ENCODE data around the gene TSHZ2.
"Not testable (repeated sequence)": the region's sequence is repeated elsewhere in the genome, so short reads cannot be mapped to it uniquely, and the experiment has no call there.

Gene TSHZ2

GRCh38 chr20:53385941-53386767, 414.0 kb downstream of the TSHZ2 start:
- no peak for DNase-seq (ENCODE audit: low spot score)

DNA sequence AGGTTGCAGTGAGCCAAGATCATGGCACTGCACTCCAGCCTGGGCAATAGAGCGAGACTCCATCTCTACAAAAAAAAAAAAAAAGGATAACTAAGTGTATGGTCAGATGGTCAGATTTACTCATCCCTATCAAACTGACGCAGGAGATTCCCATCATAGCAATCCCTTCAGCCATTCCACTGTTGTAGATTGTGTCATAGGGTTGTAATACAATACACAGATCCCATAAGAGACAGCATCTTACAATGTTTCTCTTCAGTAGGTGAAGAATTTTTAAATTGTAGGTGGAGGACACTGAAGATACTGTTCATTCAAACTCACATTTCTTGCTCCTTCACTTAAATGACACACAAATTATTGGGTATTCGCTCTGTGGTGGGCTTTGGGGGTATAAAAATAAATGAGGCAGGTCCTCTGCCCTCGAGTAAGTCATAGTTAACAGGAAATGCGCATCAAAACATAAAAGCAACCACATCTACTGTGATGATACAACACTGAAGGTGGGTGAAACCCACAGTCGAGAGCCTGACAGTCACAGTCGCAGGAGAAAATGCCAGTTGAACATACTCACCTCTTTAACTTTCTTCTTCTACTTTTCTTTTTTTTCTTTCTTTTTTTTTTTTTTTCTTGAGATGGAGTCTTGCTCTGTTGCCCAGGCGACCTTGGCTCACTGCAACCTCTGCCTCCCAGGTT, 416.0 kb downstream of the TSHZ2 start:
- no peak for DNase-seq (ENCODE audit: low spot score)

GRCh38 chr20:53389516-53390300, 417.6 kb downstream of the TSHZ2 start:
- no peak for DNase-seq (ENCODE audit: low spot score)

GRCh38 chr20:53390770-53391169, 418.6 kb downstream of the TSHZ2 start:
- DNase-seq (ENCODE audit: low spot score): no peak

- DNase-seq (ENCODE audit: low spot score): no peak
Observed at GRCh38 chr20:53394433-53394832, 422.3 kb downstream of the TSHZ2 start.

- peak; percentile 46 for DNase-seq (ENCODE audit: low spot score)
Observed at GRCh38 chr20:53395188-53395923, 423.2 kb downstream of the TSHZ2 start.

DNA sequence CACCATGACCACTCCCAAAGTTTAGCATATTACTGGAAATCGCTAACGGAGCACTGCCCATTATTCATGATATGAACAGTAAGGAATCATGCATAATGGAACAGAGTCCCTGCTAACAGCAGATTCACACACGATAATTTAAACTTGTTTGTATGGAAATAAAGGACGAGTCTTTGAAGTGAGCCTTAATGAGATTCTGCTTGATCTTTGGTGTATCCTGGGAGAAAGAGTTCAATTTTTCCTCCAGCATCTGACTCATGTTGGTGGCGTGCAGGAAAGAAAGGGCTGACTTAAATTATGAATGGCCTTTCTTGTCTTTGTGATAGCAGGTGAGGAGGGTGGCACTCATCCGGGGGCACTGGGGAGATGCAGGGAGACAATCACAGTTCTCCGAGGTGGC, 426.9 kb downstream of the TSHZ2 start:
- no peak for DNase-seq (ENCODE audit: low spot score)

DNA sequence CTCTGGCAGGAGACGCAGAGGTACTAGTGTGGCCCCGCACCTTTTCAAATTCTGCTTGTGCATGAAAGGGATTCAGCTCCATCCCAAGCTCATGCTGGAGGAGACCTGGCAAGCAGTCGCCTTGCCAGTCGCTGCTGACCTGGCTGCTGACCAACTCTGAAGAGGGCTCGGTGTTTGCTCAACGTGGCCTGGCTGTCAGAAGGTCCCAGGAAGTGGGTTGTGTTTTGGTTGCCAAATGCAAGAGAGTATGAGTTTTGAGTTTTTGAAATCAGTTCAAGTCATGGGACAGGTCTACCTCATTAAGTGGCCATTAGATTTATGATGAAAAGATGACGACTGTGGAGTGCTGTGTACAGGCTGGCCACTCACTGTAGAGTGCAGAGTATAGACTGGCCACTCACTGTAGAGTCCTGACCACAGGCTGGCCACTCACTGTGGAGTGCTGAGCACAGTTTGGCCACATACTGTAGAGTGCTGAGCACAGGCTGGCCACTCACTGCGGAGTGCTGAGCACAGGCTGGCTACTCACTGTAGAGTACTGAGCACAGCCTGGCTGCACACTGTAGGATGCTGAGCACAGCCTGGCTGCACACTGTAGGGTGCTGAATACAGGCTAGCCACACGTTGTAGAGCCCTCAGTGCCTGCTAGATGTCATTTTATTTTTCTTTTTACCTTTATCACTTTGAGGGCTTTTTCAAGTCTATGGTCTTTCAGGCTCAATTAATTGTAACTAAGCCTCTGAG, 427.6 kb downstream of the TSHZ2 start:
- DNase-seq (ENCODE audit: low spot score): no peak

GRCh38 chr20:53402233-53403005, 430.3 kb downstream of the TSHZ2 start:
- DNase-seq (ENCODE audit: low spot score): no peak

- DNase-seq (ENCODE audit: low spot score): no peak
Observed at GRCh38 chr20:53403029-53403428, 430.9 kb downstream of the TSHZ2 start.

DNA sequence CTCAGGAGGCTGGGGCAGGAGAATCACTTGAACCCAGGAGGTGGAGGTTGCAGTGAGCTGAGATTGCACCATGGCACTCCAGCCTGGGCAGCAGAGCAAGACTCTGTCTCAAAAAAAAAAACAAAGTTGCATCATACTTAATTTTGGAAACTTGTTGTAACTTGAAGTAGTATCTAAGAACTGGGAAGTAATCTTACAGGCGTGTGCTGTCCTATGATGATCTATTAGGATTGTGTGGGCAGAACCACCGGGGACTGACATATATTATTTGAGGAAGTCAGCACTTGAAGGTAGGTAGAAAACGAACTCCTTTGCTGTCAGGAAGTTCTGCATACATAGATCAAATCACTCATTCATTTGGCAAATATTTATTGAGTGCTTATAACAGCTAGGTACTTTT, 433.0 kb downstream of the TSHZ2 start:
- DNase-seq (ENCODE audit: low spot score): no peak

- DNase-seq (ENCODE audit: low spot score): no peak
Observed at GRCh38 chr20:53406580-53406979, 434.4 kb downstream of the TSHZ2 start.

DNA sequence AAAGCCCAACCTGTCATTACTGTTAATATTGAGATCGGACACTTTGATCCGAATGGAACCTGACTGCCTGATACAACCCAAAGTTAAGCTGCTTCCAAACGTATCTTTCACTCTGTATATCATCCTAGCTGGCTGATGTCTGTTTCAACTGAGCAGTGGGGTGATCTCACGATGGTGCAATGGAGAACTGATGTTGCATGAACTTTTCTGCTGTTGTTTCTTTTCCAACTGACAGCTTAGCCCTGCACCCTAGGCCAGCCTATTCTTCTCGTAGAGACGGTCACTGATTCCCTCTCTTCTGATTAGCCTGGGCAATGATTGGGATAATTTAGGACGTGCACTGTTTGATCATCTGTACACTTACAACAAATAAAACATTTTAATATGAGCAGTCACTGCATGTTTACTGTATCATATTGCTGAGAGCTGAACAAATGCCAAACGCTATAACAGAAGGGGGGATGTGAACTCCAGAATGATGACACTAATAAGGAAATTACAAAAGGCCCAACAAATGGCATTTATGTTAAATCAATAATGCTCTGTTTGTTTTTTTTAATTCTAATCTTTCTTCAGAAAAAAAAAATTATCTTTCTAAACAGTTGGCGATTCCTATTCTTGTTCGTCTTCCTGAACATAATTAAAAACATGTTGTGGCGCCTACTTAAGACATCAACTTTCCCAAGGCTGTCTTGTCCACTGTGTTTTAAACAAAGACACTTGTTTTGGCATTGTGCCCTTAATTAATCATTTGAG, 436.7 kb downstream of the TSHZ2 start:
- DNase-seq (ENCODE audit: low spot score): no peak

DNA sequence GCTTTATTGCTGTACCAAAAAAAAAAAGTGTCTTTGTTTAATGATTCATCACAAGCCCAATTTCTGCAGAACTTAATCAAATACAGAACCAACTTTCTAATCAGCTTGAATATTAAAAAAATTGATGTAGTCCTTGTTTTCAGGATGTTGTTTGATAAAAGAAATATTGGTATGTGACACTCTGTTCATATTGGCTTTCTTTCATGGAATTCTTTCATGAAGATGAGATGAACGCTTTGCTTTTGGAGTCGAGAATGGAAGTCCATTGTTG, 437.2 kb downstream of the TSHZ2 start:
- no peak for DNase-seq (ENCODE audit: low spot score)

DNA sequence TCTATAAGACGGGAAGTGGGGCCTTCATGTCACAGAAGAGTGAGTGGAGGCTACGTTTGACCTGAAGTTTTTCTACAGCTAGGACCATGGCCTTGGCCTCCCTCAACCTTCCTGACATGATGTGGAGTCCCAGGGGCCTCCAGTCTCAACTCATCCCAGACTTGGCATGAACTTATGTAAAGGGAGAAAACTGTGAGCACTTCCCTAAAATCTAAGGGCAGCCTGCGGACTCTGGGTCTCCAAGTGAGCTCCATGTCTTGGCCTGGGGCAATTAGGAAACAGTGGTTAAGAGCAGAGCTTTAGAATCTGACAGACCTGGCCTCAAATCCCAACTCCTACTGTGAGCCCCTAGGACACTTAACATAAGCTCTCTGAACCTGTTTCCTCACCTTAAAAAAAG, 439.0 kb downstream of the TSHZ2 start:
- DNase-seq (ENCODE audit: low spot score): no peak

DNA sequence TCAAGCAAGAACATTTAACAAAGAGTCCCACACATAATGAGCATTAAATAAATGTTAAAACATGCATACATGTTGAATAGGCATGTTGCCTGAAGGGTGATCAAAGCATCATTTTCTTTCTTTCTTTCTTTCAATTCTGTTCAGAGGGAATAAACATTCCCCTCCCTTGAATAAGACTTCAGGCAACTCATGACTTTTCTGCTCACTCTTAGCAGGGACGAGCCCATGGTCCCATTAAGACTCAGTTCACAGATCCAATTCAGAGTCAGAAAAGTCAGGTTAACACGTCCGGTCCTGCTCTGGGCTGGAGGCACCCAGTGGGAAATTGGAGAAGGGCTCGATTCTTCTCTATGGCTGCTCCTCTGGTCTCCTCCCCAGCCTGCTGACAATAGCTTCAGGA, 439.7 kb downstream of the TSHZ2 start:
- DNase-seq (ENCODE audit: low spot score): no peak

- DNase-seq (ENCODE audit: low spot score): no peak
Observed at GRCh38 chr20:53412577-53413185, 440.5 kb downstream of the TSHZ2 start.

DNA sequence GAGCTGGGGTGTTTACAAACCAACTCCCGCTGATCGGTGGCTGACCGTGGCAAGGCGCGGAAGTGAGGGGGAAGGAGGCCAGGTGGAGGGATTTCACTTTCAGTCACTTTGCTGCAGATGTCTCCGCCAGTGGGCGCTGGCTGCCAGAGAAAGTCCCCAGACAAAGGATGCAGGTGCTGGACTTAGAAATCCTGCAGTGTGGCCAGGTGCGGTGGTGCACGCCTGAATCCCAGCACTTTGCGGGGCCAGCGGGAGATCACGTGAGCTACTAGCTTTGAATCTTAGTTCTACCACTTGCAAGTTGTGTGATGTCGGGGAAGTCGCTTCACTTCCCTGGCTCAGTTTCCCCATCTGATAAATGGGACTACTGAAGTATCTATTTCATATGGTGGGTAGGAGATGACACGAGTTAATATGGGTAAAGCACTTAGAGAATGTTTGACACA, 441.1 kb downstream of the TSHZ2 start:
- no peak for DNase-seq (ENCODE audit: low spot score)

DNA sequence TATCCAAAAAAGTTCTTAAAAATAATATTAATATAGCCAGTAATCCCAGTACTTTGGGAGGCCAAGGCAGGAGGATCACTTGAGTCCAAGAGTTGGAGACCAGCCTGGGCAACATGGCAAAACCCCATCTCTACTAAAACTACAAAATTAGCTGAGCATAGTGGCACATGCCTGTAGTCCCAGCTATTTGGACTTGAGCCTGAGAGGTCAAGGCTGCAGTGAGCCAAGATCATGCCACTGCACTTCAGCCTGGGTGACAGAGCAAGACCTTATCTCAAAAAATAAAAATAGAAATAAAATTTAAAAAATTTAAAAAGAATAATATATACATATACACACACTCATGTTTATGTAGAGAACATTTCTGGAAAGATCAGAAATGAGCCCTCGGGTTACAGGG, 441.7 kb downstream of the TSHZ2 start:
- DNase-seq (ENCODE audit: low spot score): not testable (repeated sequence)

Data from kidney capillary endothelial cell (primary cell).